ENCODE results near the gene GLS. TPM values are rescaled to one million over a fixed set of nuclear protein-coding genes. Genes with fewer than 3 reads are reported as not detected.
"Not testable (repeated sequence)": the region's sequence is repeated elsewhere in the genome, so short reads cannot be mapped to it uniquely, and the experiment has no call there.

GLS gene
- total RNA-seq, 1 experiment from 2014 or later: 177 TPM

DNA sequence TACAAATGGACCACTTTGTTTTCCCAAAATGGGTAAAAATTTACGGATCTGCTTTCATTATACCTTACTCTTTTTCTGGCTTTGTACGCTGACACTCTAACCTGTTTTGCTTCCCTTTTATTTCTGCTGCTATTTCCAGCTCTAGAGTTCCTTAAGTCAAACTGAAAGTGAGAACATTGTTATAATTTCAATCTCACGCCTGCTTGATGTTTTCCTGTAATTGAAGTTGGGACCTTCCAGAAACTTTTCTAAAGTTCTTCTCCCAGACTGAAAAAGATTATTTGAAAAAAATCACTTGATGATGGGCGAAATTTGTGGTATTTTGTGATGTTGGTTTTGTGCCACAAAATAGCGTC is 1.8 kb downstream of the GLS start:
- peak overlapping the region; percentile 95 for H3K4me3 ChIP-seq
- DNase-seq (ENCODE audit: low read depth in 1 of 2, low spot score in 2 of 2): no peak
- H3K36me3 ChIP-seq: peaks cover 48% of the 10 kb centered on the region
- H3K4me1 ChIP-seq (replicated peaks): peaks cover 28% of the 10 kb centered on the region
- no peaks in the 10 kb centered on the region for H3K27me3 ChIP-seq (replicated peaks)
- H3K27ac ChIP-seq: peak overlapping the region; percentile 77
- no peaks in the 10 kb centered on the region; the same call in 1 of the 2 replicates for H3K9me3 ChIP-seq (replicated peaks)

DNA sequence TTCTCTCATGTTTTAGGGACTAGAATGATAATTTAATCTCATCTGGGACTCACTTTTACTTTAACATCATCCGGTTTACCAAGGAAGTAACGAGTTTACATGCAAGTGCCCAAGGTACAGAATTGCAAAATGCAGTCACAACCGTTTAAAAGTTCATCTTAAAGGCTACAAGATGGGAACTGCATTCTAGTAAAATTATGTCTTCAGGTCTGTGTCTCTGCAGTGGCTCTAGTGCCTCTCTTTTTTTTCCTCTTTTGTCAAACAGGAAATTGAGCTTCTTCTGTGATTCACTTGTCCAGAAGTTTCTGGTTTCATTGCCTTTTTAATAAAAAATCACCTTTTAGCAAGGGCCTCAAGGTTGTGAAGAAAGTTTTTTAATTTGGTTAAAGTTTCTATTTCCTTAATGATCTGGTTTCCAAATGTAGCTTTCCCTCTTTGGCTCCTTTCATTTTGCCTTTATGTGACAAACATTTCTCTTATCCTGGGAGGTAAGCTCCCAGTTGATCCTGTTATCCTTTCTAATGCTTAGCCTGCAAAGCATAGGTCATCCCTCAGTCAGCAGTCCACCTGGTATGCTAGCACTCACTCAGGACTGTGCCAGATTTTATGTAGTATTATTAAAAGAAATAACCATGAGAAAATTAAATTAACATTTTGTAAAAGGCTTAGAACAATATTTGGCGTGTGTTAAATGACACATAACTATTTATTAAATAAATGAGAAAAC is 2.4 kb downstream of the GLS start:
- Histone ChIP-seq H3K4me3 (peak overlapping the region; percentile 95), H3K27me3 (replicated peaks) (no peaks in the 10 kb centered on the region), H3K36me3 (peaks cover 49% of the 10 kb centered on the region), H3K4me1 (replicated peaks) (peaks cover 35% of the 10 kb centered on the region), H3K9me3 (replicated peaks) (no peaks in the 10 kb centered on the region; the same call in 1 of the 2 replicates), H3K27ac (peak overlapping the region; percentile 77; the same call in 1 of the 2 replicates)
- DNase-seq (ENCODE audit: low read depth in 1 of 2, low spot score in 2 of 2): peak in 1 of 2 experiments; percentile 36

DNA sequence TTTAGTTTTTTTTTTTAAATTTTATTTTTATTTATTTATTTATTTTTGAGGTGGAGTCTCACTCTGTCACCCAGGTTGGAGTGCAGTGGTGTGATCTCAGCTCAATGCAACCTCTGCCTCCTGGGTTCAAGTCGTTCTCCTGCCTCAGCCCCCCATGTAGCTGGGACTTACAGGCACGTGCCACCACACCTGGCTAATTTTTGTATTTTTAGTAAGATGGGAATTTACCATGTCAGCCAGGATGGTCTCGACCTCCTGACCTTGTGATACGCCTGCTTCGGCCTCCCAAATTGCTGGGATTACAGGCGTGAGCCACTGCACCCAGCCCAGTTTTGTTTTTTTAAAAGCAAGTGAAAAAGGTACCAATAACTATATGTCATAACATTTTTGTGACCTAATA is 5.2 kb downstream of the GLS start:
- H3K4me3 ChIP-seq; DNase-seq (ENCODE audit: low read depth in 1 of 2, low spot score in 2 of 2); H3K9me3 ChIP-seq (replicated peaks); H3K27ac ChIP-seq; H3K27me3 ChIP-seq (replicated peaks): not testable (repeated sequence)
- Histone ChIP-seq H3K4me1 (replicated peaks) (peaks cover 37% of the 10 kb centered on the region), H3K36me3 (peaks cover 69% of the 10 kb centered on the region)

DNA sequence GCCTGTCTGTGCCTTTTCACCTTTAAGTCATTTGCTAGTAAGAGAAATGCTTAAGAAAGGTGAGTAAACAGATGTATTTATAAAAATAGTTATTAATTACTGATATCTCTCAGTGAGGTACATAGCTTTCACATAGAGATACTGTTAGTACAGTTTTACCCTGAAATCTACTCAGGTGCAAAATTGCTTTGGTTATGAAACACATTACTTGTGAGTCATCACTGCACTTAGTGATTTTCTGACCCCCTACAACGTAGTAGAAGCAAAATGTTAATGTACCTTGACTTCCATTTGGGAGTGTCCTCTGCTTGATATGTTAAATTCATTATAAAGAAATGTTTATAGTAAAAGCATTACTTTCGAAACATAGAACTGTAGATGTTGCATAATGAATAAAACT is 6.5 kb downstream of the GLS start:
- H3K9me3 ChIP-seq (replicated peaks): no peaks in the 10 kb centered on the region
- no peak overlapping the region for H3K4me3 ChIP-seq
- H3K36me3 ChIP-seq: peaks cover 67% of the 10 kb centered on the region
- peaks cover 37% of the 10 kb centered on the region for H3K4me1 ChIP-seq (replicated peaks)
- no peaks in the 10 kb centered on the region for H3K27me3 ChIP-seq (replicated peaks)
- DNase-seq (ENCODE audit: low read depth in 1 of 2, low spot score in 2 of 2): no peak
- no peak overlapping the region for H3K27ac ChIP-seq

DNA sequence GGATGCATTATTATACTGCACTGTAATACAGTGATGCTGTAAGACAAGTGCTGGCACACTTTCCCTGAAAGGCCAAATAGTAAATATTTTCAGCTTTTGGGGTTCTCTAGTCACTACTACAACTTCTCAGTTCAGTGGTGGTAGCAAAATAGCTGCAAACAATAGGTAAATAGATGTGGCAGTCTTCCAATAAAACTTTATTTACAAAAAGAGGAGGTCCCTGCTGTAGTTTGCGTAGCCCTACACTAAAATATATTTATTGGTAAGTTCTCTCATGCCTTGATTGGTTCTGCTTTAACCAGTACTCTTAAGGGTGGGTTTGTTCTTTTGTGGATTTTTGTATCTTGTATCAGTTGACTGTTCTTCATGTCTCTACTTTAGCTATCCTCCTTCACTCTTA is 7.8 kb downstream of the GLS start:
- Histone ChIP-seq H3K9me3 (replicated peaks) (no peaks in the 10 kb centered on the region), H3K27ac (no peak overlapping the region), H3K4me3 (no peak overlapping the region), H3K36me3 (peaks cover 68% of the 10 kb centered on the region), H3K27me3 (replicated peaks) (no peaks in the 10 kb centered on the region), H3K4me1 (replicated peaks) (peaks cover 32% of the 10 kb centered on the region)
- no peak for DNase-seq (ENCODE audit: low read depth in 1 of 2, low spot score in 2 of 2)

DNA sequence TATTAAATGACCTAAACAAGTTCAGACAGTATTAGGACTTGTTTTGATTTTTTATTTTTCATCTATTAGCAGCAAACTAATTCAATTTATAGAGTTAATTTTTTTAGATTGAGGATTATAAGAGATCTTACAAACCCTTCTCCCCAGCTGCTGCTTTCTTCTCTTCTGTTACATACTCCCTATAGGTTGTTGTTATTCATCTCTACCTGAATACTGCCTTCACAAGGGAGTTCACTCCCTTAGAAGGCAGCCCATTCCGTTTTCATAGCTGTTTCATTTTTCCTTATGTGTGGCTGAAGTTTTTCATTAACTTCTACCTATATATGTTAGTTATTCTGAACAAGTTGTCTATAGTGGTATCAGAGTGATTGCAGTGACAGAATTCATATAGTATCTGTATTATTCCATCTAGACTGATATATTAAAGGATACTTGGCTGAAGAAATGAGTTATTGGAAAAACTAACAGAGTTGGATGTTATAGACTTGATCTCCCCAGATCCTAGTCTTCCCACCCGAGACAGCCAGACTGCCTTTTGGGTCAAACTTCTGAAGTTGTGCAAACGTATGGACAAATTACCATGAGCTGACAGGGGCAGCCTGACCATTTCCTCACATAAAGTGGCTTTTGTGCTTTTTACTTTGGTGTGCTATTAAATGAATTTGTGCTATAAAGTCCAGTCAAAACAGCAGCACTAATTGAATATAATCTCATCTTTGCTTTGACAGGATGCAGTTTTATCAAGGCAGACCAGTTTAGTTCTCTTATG is 8.7 kb downstream of the GLS start:
- Histone ChIP-seq H3K4me1 (replicated peaks) (peaks cover 23% of the 10 kb centered on the region), H3K36me3 (peaks cover 67% of the 10 kb centered on the region), H3K9me3 (replicated peaks) (no peaks in the 10 kb centered on the region), H3K4me3 (no peak overlapping the region), H3K27me3 (replicated peaks) (no peaks in the 10 kb centered on the region), H3K27ac (no peak overlapping the region)
- DNase-seq (ENCODE audit: low read depth in 1 of 2, low spot score in 2 of 2): no peak

DNA sequence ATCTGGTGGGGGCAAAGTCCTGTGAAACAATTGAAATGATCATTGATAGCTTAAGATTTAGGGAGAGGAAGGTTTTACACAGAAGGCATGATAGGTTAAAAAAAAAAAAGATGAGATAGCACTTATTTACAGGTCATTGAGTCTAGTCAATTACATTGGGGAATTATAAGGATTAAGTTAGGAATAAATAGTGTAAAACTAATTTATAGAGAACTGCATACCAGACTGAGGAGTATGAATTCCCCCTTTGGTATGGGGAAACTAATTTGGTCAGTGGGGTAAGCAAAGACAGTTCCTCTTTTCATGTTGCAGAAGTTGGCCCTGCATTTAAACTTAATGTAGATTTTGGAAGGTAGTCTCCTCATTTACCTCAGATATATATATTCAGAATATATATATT is 10.8 kb downstream of the GLS start:
- Histone ChIP-seq H3K27me3 (replicated peaks) (no peaks in the 10 kb centered on the region), H3K4me3 (no peak overlapping the region), H3K27ac (no peak overlapping the region), H3K36me3 (peaks cover 78% of the 10 kb centered on the region), H3K4me1 (replicated peaks) (peaks cover 18% of the 10 kb centered on the region), H3K9me3 (replicated peaks) (no peaks in the 10 kb centered on the region)
- no peak for DNase-seq (ENCODE audit: low read depth in 1 of 2, low spot score in 2 of 2)

DNA sequence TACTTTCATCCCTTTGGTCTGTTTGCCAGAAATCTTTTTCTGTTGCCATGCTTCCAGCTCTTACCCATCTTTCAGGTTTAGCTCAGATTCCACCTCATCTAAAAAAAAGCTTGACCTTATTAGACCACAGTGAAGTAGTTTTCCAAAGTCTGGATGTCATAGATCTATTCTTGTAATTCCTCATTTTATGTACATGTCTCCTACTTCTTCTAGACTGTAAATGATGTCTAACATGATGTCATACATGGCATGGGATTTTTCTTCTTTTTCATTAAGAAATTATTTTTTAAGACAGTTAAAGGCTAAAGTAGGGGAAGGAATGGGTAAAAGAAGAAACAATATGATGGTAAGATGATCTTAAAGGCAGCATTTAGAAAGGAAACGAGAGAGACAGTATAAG is 11.3 kb downstream of the GLS start:
- Histone ChIP-seq H3K36me3 (peaks cover 83% of the 10 kb centered on the region), H3K27ac (no peak overlapping the region), H3K4me3 (no peak overlapping the region), H3K9me3 (replicated peaks) (no peaks in the 10 kb centered on the region), H3K27me3 (replicated peaks) (no peaks in the 10 kb centered on the region), H3K4me1 (replicated peaks) (peaks cover 18% of the 10 kb centered on the region)
- DNase-seq (ENCODE audit: low read depth in 1 of 2, low spot score in 2 of 2): no peak

DNA sequence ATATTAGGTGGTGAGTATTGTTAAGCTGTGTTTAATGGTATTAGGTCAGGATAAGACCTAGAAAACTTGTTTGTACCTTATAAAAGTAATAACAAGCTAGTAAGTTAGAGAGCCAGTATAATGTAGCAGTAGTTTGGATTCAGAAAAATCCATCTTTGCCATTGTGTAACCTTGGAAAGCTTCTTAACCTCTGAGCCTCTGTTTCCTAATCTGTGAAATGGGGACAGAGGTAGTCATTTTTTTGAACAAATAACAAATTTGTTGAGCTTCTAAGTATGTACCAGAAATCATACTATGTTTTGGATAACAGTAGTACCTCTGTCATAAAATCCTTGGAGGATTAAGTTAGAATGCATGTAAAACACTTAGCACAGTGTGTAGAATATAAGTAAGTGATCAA is 12.5 kb downstream of the GLS start:
- H3K36me3 ChIP-seq: peaks cover 88% of the 10 kb centered on the region
- H3K27ac ChIP-seq: no peak overlapping the region

DNA sequence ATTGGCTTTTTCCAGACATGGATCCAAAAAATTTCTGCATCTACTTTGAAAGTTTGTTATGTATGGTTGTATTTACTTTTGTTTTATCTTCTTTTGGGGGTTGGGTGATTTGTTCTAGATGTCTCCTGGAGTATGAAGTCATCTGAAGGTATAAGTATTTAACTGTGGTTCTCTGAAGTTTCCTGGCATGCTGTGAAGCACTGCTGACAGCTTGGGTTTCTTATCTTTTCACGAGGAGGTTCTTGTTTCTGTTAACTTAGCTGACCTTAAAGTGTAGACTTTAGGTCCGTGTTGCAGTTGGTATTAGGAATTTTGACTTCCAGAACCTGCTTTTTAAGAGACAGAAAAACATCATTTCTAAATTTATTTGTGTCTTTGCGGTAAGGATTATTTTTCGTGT is 15.9 kb downstream of the GLS start:
- Histone ChIP-seq H3K4me1 (replicated peaks) (no peaks in the 10 kb centered on the region), H3K27me3 (replicated peaks) (no peaks in the 10 kb centered on the region), H3K9me3 (replicated peaks) (no peaks in the 10 kb centered on the region), H3K4me3 (no peak overlapping the region), H3K27ac (no peak overlapping the region), H3K36me3 (peaks cover 95% of the 10 kb centered on the region)
- no peak for DNase-seq (ENCODE audit: low read depth in 1 of 2, low spot score in 2 of 2)

More for the DNA sequence above, 12.5 kb downstream of the GLS start:
- DNase-seq (ENCODE audit: low read depth in 1 of 2, low spot score in 2 of 2): no peak
- peaks cover 6% of the 10 kb centered on the region; the same call in 1 of the 2 replicates for H3K4me1 ChIP-seq (replicated peaks)
- H3K9me3 ChIP-seq (replicated peaks): no peaks in the 10 kb centered on the region
- H3K4me3 ChIP-seq: no peak overlapping the region
- no peaks in the 10 kb centered on the region for H3K27me3 ChIP-seq (replicated peaks)

DNA sequence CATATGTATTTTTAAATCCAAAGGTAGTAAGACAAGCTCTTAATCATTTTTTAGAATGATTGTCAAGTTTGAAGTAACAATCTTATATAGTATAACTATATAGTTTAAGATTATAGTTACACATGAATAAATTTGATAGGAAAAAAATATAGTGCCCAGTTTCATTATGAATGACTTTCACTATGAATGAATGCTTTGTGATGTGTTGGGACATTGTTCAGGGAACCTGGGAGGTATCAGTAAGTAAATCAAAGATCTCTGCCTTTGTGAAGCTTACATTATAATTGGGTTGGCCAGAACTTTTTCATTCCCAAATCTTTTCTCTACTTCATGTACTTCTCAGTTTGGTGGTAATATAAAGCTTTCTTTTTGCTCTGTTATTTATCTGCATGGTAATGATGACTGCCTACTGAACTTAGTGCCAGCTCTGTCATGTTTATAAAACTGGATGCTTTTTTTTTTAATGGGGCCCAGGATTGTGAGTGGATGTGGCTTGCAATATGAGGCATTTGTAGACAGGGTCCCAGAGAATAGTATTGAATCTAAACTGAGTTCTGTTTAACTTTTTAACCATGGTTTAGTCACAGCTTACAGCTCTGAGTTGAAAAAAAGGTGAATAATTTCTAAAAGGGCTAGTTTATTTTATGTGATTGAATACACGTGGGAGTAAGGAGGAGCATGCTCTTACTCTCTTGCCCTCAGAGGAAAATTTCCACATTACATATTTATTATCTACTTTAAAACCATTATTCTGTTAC is 23.3 kb downstream of the GLS start:
- peaks cover 20% of the 10 kb centered on the region for H3K4me1 ChIP-seq (replicated peaks)
- DNase-seq (ENCODE audit: low read depth in 1 of 2, low spot score in 2 of 2): peak in 1 of 2 experiments; percentile 36
- no peaks in the 10 kb centered on the region for H3K9me3 ChIP-seq (replicated peaks)
- H3K27me3 ChIP-seq (replicated peaks): no peaks in the 10 kb centered on the region
- H3K27ac ChIP-seq: peak overlapping the region; percentile 41
- no peak overlapping the region for H3K4me3 ChIP-seq
- H3K36me3 ChIP-seq: peaks cover 82% of the 10 kb centered on the region

DNA sequence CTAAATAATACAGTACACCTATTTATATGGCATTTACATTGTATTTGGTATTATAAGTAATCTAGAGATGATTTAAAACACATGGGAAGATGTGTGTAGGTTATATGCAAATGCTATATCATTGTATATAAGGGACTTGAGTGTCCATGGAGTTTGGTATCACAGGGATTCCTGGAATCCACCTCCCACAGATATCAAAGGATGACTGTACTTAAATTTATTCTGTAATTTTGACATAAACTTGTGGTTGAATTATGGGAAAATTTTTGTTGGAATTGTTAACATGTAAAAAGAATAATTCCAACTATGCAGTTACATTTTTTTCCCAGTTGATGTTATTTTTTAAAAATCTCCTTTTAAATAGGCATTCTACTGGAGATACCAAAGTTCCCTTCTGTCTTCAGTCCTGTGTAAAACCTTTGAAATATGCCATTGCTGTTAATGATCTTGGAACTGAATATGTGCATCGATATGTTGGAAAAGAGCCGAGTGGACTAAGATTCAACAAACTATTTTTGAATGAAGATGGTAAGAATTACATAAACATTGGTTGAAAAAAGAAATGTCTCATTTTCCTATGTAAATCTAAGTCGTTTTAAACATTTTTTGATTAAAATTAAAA is 24.1 kb downstream of the GLS start:
- no peaks in the 10 kb centered on the region for H3K9me3 ChIP-seq (replicated peaks)
- no peaks in the 10 kb centered on the region for H3K27me3 ChIP-seq (replicated peaks)
- H3K4me1 ChIP-seq (replicated peaks): peaks cover 20% of the 10 kb centered on the region
- H3K36me3 ChIP-seq: peaks cover 75% of the 10 kb centered on the region
- DNase-seq (ENCODE audit: low read depth in 1 of 2, low spot score in 2 of 2): no peak
- H3K27ac ChIP-seq: peak overlapping the region; percentile 41
- no peak overlapping the region for H3K4me3 ChIP-seq

DNA sequence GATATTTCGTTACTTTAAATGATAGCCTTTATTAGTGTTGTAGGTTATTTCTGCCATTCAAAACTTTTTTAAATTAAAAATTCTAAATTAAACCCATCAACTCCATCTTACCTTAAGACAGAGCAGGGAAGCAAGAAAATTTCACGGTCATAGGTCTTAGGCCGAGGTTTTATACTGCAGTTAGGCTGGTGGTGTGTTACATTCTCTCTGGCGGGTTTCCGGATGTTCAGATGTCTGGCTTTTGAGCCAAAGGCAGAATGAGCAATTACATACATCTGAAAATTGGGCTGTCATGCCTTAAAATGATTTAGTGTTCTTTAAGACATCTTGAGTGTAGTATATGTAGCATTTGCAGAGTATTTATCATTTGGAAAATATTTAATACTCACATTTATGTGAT is 27.9 kb downstream of the GLS start:
- Histone ChIP-seq H3K4me1 (replicated peaks) (peaks cover 26% of the 10 kb centered on the region), H3K9me3 (replicated peaks) (no peaks in the 10 kb centered on the region), H3K36me3 (peaks cover 60% of the 10 kb centered on the region), H3K27ac (no peak overlapping the region), H3K4me3 (no peak overlapping the region), H3K27me3 (replicated peaks) (no peaks in the 10 kb centered on the region)
- no peak for DNase-seq (ENCODE audit: low read depth in 1 of 2, low spot score in 2 of 2)

Measured in SJSA1 (cell line).